ENCODE measurements around the gene FEM1B.

FEM1B gene

GRCh38 chr15:68302729-68303128 is 25.2 kb downstream of the FEM1B start:
- Histone ChIP-seq H3K4me3 (no peak overlapping the region), H3K27ac (no peak overlapping the region)

DNA sequence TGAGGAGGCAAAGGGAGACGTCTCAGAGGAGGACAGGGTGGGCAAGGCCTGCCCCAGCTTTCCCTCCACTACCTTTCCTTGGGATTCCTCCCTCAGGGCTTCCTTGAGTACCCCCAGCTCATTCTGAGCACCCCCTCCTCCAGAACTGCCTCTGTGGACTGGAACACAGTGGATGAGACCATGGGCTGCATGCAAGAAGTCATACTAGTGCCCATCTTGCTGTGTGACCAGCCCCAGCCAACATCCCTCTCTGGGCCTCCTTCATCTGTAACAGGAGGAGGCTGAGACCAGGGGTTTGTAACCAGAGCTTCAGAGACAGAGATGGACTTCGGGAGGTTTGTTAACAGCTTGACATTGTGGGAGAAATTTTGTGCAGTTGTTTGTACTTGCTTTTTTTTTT is 25.6 kb downstream of the FEM1B start:
- no peak overlapping the region for H3K27ac ChIP-seq
- H3K4me3 ChIP-seq: no peak overlapping the region

GRCh38 chr15:68303560-68304436 is 26.3 kb downstream of the FEM1B start:
- H3K4me3 ChIP-seq: no peak overlapping the region
- H3K27ac ChIP-seq: no peak overlapping the region

- Histone ChIP-seq H3K4me3 (no peak overlapping the region), H3K27ac (no peak overlapping the region)
Observed at GRCh38 chr15:68304589-68305337, 27.2 kb downstream of the FEM1B start.

GRCh38 chr15:68305420-68305871 is 27.9 kb downstream of the FEM1B start:
- Histone ChIP-seq H3K27ac (no peak overlapping the region), H3K4me3 (no peak overlapping the region)

GRCh38 chr15:68307131-68307928 is 29.8 kb downstream of the FEM1B start:
- no peak overlapping the region for H3K27ac ChIP-seq
- H3K4me3 ChIP-seq: no peak overlapping the region

GRCh38 chr15:68309024-68309423 is 31.5 kb downstream of the FEM1B start:
- no peak overlapping the region for H3K4me3 ChIP-seq
- H3K27ac ChIP-seq: no peak overlapping the region

DNA sequence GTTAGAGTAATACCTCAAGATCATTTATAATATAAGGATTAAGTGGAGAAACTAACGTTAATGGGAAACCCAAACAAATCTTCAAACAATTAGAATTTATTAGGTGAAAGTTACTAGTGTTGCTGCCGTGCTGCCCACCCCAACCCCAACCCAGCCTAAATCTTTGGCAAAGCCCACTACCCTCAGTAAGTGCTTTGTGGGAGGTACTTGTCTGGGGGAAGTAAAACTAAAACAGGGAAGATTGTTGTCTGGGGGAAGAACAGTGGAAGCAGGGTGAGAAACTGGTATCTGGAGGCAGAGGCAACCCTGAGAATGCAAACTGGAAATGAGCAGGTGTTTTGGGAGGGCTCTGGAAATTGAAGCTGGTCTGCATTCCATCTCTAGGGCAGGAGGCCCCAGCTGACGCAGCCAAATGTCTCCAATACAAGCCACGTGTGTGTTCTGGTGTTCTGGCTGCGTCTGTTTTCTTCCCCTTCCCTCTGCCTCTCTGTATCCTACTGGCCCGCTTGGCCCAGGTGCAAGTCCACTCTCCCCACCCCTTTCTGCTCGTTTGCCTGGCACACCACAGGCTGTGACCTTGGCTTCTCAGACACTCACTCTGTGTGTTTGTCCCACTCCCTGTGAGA is 32.7 kb downstream of the FEM1B start:
- H3K27ac ChIP-seq: no peak overlapping the region
- no peak overlapping the region for H3K4me3 ChIP-seq

DNA sequence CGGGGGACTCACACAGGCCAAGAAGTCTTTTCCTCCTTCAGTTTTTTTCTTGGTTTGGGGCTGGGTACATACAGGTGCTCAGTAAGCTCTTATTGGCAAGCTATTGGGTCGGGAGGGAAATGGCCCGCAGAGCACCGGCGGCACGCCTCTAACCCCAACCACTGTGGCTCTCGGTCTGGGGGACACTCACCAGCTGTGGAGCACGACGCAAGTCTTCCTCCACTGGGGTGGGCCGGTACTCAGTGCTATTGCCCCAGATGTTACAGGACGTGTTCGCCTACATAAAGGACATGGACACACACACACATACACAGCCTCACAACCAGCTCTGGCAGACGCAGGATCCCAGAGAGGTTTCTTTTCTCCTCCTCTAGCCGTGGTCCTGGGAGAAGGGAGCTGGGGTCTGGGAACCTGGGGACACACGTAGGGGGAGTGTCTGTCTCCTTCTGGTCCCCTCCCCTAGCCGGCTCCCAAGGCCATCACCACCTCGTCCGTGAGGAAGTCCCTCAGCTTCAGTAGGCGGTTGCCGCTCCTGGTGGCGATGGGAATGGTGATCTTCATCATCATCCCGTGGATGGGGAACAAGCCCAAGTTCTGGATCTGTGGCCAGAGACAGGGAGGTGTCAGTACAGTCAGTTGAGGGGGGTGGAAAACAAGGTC is 33.4 kb downstream of the FEM1B start:
- H3K4me3 ChIP-seq: no peak overlapping the region
- H3K27ac ChIP-seq: no peak overlapping the region

DNA sequence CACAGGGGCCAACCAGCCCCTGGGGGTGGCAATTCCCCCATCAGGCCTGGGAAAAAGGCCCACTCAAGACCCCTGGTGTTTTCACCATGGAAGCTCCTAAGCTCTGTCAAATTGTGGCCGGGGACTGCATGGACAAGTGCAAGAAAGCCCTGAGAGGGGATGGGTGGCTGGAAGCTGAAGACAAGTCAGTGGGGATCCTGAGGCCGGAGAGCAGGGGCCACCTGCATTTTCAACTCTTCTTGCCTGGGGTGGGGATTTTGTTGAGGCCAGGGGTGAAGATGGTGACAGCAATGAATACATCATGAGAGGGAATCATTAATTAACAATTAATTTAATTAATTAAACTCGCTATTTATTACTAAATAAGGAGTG is 33.9 kb downstream of the FEM1B start:
- H3K27ac ChIP-seq: no peak overlapping the region

GRCh38 chr15:68311859-68312557 is 34.5 kb downstream of the FEM1B start:
- Histone ChIP-seq H3K4me3 (no peak overlapping the region), H3K27ac (no peak overlapping the region)

More for the DNA sequence above, 33.9 kb downstream of the FEM1B start:
- H3K4me3 ChIP-seq: no peak overlapping the region

DNA sequence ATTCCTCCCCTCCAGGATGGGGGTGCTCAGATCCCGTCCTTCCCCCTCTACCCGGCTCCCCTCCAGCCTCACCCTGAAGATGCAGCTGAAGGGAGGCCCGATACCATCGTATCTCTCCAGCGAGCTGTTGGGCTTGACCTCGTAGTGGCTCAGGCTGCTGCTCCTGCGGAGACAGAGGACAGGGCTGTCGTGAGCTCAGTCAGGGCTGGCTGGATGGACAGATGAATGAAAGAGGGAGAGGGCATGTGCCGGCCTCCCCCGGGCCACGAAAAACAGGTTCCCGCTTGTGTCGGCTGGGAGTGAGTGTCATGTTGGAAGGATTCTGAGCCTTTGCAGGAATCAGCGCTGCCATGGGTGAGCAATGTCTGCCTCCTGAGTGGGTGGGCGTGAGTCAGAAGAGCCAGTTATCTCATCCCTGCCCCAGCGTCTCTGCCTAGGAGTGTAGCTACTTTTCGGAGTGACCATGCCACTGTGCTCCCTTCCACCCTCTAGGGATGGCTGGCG is 35.2 kb downstream of the FEM1B start:
- Histone ChIP-seq H3K4me3 (no peak overlapping the region), H3K27ac (peak overlapping the region in 1 of 21 experiments; percentile 9)

- Histone ChIP-seq H3K27ac (no peak overlapping the region), H3K4me3 (no peak overlapping the region)
Observed at GRCh38 chr15:68313501-68314410, 36.2 kb downstream of the FEM1B start.

DNA sequence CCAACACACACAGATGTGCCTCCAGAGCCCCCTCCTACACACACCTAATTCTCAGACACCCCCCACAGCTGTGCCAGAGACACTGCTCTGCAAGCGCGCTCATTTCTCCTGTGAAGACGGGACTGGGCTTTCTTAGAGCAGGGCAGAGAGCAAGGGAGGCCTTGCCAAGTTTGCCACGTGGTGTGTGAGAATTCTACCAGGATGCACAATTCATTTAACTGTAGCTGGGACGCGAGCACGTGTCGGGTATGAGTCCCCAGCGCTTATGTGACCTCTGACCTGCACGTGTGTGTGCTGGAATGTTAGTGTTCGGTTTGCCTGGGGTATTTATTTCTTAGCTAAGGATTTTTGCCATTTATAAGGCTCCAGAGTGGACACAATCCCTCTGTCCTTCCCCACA is 37.0 kb downstream of the FEM1B start:
- H3K4me3 ChIP-seq: no peak overlapping the region
- no peak overlapping the region for H3K27ac ChIP-seq

DNA sequence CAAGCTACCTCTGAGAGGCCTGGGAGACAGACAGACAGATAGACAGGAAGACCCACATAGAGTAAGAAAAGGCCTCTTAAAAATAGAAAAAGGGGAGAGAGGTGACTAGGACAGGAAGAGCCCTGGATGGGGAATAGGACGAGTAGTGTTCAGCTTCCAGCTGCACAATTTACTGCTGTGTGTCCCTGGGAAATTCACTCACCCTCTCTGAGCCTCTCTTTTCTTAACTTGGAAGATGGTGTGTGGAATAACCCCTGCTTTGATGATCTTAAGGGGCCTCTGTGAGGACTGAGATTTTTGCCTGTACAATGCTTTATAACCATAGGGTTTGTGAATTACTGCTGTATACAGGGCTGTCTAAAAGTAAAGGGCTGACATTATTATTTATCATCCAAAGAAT is 37.5 kb downstream of the FEM1B start:
- Histone ChIP-seq H3K4me3 (no peak overlapping the region), H3K27ac (no peak overlapping the region)

DNA sequence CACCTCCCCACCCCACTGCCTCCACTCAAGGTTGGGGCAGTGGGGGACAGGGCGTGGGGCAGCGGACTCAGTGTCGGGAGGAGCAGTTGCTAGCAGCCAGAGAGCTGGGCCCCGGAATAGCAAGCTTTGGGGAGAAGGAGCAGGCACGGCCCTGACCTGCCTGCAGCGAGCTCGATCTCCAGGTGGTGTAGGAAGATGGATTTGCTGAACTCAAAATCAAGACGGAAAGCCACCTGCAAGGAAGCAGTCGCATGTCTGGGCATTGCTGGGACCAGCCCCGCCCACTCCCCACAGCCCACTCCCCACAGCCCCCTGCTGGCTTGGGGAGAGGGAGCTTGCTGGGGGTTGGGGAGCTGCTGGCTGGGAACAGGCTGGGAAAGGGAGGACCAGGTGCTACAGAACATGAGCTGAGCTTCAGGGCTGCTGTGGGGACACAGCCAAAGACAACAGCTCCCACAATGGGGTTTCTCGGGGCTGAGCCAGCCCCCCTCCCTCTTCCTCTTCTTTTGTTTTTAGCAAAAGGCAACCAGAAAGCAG is 38.0 kb downstream of the FEM1B start:
- H3K27ac ChIP-seq: no peak overlapping the region
- H3K4me3 ChIP-seq: no peak overlapping the region

GRCh38 chr15:68316061-68316804 is 38.7 kb downstream of the FEM1B start:
- Histone ChIP-seq H3K27ac (no peak overlapping the region), H3K4me3 (no peak overlapping the region)
